ENCODE measurements around the gene PALM2AKAP2.

Gene PALM2AKAP2

DNA sequence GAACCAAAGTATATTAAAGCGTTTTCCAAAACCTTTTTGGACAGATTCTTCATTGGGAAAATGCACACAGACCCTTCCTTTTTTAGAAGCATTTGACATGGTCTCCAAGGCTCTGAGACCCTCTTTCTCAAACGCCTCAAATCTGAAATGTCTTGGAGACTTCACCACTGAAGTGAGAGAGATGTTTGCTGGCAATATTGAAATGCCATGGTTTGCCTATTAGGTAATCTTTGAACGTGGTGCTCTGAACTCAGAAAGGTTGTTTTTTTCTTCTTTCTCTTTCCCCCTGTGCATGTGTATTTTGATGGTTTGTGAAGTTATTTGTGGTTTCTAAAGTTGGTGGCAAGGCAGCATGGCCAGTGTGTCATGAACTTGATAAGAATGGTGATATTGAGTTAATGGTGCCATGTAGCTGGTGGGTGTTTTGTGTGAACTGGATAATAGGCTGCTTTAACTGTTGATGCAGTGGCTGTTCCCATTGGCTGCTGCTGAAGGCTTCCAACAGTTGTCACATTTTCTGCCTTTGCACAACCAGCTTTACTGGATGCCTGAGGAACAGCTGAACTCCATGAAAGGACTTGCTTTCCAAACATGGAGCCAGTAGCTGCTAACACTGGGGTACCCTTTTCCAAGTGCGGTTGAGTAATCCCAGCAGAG is 1.7 kb downstream of the PALM2AKAP2 start:
- no peak overlapping the region for H3K4me3 ChIP-seq (ENCODE audit: low read depth, low read length)
- DNase-seq (ENCODE audit: low read depth) = no peak
- TF ChIP-seq, protein P1, sequence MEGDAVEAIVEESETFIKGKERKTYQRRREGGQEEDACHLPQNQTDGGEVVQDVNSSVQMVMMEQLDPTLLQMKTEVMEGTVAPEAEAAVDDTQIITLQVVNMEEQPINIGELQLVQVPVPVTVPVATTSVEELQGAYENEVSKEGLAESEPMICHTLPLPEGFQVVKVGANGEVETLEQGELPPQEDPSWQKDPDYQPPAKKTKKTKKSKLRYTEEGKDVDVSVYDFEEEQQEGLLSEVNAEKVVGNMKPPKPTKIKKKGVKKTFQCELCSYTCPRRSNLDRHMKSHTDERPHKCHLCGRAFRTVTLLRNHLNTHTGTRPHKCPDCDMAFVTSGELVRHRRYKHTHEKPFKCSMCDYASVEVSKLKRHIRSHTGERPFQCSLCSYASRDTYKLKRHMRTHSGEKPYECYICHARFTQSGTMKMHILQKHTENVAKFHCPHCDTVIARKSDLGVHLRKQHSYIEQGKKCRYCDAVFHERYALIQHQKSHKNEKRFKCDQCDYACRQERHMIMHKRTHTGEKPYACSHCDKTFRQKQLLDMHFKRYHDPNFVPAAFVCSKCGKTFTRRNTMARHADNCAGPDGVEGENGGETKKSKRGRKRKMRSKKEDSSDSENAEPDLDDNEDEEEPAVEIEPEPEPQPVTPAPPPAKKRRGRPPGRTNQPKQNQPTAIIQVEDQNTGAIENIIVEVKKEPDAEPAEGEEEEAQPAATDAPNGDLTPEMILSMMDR (IDR thresholded peaks at IDR 0.05; ENCODE audit: low read depth, low read length, missing control alignments) = no peak

DNA sequence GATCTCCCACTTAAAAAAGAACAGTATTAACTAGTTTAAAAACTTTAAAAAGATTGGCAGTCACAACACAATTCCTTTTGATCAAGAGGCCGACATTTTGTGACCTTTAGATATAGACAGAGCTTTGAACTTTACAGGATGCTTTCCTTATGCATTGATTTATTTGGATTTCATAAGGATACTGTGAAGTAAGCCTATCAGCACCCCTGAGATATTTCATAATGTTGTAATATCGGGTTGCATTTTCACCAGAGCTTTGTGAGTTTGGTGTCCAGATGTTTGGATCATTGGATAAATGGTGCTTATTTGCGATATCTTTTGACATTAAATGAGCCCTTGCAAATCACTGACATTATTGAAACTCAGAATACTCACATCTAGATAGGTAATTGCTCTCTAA is 7.7 kb downstream of the PALM2AKAP2 start:
- no peak for DNase-seq (ENCODE audit: low read depth)
- TF ChIP-seq, protein P1 (IDR thresholded peaks at IDR 0.05; ENCODE audit: low read depth, low read length, missing control alignments) = no peak
- H3K4me3 ChIP-seq (ENCODE audit: low read depth, low read length) = no peak overlapping the region

DNA sequence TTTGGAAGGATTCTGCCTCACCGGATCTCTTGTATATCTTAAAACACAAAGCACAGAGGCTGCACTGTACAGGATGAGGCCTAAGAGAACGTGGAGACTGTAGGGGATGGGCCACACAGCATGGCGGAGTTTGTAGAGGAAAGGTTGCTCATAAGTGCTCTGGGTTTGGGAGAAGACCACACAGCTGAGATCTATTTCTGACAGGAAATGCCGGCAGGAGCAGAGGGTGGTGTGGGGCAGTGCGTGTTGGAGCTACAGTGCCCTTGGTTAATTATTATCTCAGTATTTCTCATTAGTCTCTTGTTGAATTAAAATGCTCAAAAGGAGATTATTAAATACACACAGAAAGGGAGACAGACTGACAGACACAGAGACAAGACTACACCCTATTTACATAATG is 9.6 kb downstream of the PALM2AKAP2 start:
- DNase-seq (ENCODE audit: low read depth) = no peak

DNA sequence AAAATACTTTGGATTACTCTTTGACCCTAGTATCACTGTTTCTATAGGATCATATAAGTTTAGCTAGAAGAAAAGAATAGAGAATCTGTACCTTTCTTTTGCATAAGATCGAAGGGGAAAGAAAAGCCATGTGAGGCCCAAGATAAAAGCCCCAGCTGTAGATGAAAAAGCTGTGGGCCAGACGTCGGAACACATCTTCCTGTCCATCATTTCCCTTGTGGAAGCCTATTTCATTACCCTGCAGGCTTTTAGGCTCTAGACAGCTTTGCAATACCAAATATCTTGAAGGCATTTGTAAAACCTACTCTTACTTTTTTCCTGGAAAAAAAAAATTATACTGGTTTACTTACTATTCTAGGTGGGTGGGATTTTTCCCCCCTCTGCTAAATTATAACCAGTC is 10.0 kb downstream of the PALM2AKAP2 start:
- no peak for DNase-seq (ENCODE audit: low read depth)
- TF ChIP-seq, protein P1 (IDR thresholded peaks at IDR 0.05; ENCODE audit: low read depth, low read length, missing control alignments) = no peak
- no peak overlapping the region for H3K4me3 ChIP-seq (ENCODE audit: low read depth, low read length)

More for the DNA sequence above, 9.6 kb downstream of the PALM2AKAP2 start:
- TF ChIP-seq, protein P1 (IDR thresholded peaks at IDR 0.05; ENCODE audit: low read depth, low read length, missing control alignments) = no peak
- no peak overlapping the region for H3K4me3 ChIP-seq (ENCODE audit: low read depth, low read length)

DNA sequence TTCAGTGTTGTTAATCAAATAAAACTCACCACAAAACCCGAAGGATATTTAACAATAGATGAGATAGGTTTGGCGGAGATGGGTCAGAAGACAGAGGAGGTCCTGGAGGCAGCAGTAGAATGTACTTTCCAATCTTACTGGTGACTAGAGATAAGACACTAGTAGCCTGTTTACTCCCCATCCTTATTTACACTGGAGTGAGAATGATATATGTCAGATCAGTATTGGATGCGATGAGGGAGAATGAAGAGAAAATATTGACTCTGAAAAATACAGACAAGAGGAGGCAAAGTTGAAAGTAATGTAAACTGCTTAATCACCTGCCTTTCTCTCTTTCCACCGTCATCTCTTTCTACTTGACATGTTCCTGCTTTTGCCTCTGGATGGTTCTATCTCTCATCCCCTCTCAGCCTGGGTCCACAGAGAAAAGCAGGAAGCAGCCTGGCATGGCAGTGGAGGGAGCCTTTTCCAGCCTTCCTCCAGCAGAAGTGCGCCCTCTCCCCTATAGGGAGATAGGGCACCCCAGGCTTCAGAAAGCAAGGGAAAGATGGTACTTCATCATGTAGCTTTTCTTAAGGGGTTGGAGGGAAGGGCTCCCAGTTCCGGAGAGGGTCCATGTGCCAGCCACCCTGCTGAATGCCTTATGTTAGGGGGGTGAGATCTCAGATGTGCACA is 11.1 kb downstream of the PALM2AKAP2 start:
- TF ChIP-seq, protein P1 (IDR thresholded peaks at IDR 0.05; ENCODE audit: low read depth, low read length, missing control alignments) = no peak
- DNase-seq (ENCODE audit: low read depth) = no peak

DNA sequence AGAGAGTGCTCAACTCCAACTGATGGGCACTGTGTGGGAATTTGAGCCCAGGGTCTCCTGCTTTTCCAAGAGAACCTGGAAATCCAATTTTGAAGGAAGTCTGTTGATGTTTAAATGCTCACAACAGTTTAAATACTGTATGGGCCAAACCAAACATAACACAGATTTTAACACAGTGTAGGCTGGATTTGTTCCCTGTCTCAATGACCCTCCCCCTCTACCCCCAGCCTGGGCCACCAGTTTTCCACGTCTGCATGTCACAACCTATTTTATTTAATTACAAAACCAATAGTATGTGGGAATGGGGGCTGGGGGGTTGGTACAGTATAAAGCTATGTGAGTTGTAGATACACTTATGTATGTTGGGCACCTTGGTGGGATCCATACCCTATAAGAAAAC is 11.7 kb downstream of the PALM2AKAP2 start:
- TF ChIP-seq, protein P1 (IDR thresholded peaks at IDR 0.05; ENCODE audit: low read depth, low read length, missing control alignments) = no peak
- DNase-seq (ENCODE audit: low read depth) = no peak
- H3K4me3 ChIP-seq (ENCODE audit: low read depth, low read length) = no peak overlapping the region

More for the DNA sequence above, 11.1 kb downstream of the PALM2AKAP2 start:
- H3K4me3 ChIP-seq (ENCODE audit: low read depth, low read length) = no peak overlapping the region

Data from GM12864 (cell line).